ENCODE measurements around the gene OR2AG2.

OR2AG2 gene

GRCh38 chr11:6742260-6742659, 29.5 kb downstream of the OR2AG2 start:
- no peak for DNase-seq (ENCODE audit: low read depth in 2 of 2)

- no peak for DNase-seq (ENCODE audit: low read depth in 2 of 2)
These were observed 33.2 kb downstream of the OR2AG2 start for GRCh38 chr11:6738590-6738989.

- peak; percentile 16 to 63 for DNase-seq (ENCODE audit: low read depth in 2 of 2)
These were observed 33.8 kb downstream of the OR2AG2 start for GRCh38 chr11:6737872-6738466.

- no peak for DNase-seq (ENCODE audit: low read depth in 2 of 2)
These were observed 35.2 kb downstream of the OR2AG2 start for GRCh38 chr11:6736495-6737121.

- no peak for DNase-seq (ENCODE audit: low read depth in 2 of 2)
These were observed 36.5 kb downstream of the OR2AG2 start for GRCh38 chr11:6735306-6735705.

GRCh38 chr11:6734616-6735015, 37.2 kb downstream of the OR2AG2 start:
- no peak for DNase-seq (ENCODE audit: low read depth in 2 of 2)

GRCh38 chr11:6733326-6734275, 38.2 kb downstream of the OR2AG2 start:
- no peak for DNase-seq (ENCODE audit: low read depth in 2 of 2)

GRCh38 chr11:6727971-6728760, 43.6 kb downstream of the OR2AG2 start:
- DNase-seq (ENCODE audit: low read depth in 2 of 2): no peak

GRCh38 chr11:6725386-6725896, 46.3 kb downstream of the OR2AG2 start:
- DNase-seq (ENCODE audit: low read depth in 2 of 2): no peak

GRCh38 chr11:6724013-6724412, 47.8 kb downstream of the OR2AG2 start:
- DNase-seq (ENCODE audit: low read depth in 2 of 2): no peak

- no peak for DNase-seq (ENCODE audit: low read depth in 2 of 2)
These were observed 50.4 kb downstream of the OR2AG2 start for GRCh38 chr11:6721343-6721742.

- DNase-seq (ENCODE audit: low read depth in 2 of 2): no peak
These were observed 52.2 kb downstream of the OR2AG2 start for GRCh38 chr11:6719576-6719975.

- no peak for DNase-seq (ENCODE audit: low read depth in 2 of 2)
These were observed 54.4 kb downstream of the OR2AG2 start for GRCh38 chr11:6717426-6717825.

Measured in stimulated activated CD4-positive, alpha-beta T cell treated with anti-CD3 and anti-CD28 coated beads, Interleukin-1b, Interleukin-23, amount 100 ng/mL, for 4 hours (primary cell).